ENCODE measurements around the gene STMN1.

STMN1 gene

GRCh38 chr1:25889470-25889869, 16.7 kb downstream of the STMN1 start:
- H3K27ac ChIP-seq: peak overlapping the region; percentile 99
- TF ChIP-seq, protein P1, sequence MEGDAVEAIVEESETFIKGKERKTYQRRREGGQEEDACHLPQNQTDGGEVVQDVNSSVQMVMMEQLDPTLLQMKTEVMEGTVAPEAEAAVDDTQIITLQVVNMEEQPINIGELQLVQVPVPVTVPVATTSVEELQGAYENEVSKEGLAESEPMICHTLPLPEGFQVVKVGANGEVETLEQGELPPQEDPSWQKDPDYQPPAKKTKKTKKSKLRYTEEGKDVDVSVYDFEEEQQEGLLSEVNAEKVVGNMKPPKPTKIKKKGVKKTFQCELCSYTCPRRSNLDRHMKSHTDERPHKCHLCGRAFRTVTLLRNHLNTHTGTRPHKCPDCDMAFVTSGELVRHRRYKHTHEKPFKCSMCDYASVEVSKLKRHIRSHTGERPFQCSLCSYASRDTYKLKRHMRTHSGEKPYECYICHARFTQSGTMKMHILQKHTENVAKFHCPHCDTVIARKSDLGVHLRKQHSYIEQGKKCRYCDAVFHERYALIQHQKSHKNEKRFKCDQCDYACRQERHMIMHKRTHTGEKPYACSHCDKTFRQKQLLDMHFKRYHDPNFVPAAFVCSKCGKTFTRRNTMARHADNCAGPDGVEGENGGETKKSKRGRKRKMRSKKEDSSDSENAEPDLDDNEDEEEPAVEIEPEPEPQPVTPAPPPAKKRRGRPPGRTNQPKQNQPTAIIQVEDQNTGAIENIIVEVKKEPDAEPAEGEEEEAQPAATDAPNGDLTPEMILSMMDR (conservative IDR thresholded peaks at IDR 0.05; ENCODE audit: low read depth): no peak
- POLR2A ChIA-PET (ENCODE audit: low non-redundant PET): interaction anchor here (0.6 to 4.3 kb wide), 2 partner anchors 11 to 14 kb away, joined by 13 to 18 read pairs; partner anchors contain the start of gene PAQR7
- CTCF ChIA-PET: interaction anchor here (0.6 kb wide), 1 partner anchor 247 kb away, joined by 3 read pairs; no protein-coding TSS in a partner anchor
- no peak for DNase-seq (ENCODE audit: low spot score)

- no peak for DNase-seq (ENCODE audit: low spot score)
- H3K27ac ChIP-seq: no peak overlapping the region
- ChIA-PET POLR2A (ENCODE audit: low non-redundant PET) (no interaction called here), CTCF (no interaction called here)
- TF ChIP-seq, protein P1 (conservative IDR thresholded peaks at IDR 0.05; ENCODE audit: low read depth): no peak
These were observed 17.7 kb downstream of the STMN1 start for GRCh38 chr1:25888426-25888987.

DNA sequence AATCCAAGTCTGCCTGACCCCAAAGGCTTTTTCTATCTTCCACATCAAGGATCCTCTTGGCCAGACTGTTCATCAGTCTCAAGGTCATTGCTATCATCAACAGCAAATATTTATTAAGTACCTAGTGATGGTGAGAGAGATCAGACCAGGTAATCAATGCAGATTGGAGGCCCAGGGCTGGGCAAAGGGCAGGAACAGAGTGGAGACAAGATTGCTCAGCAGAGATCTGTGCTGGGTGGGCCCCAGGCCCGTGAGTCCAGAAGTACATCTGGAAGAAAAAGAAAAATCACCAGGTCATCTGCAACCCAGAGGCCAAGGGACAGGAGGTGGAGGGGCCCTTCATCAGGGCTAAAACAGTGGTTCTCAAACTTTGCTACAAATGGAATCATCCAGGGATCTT, 20.6 kb downstream of the STMN1 start:
- POLR2A ChIA-PET (ENCODE audit: low non-redundant PET): no interaction called here
- DNase-seq (ENCODE audit: low spot score): no peak
- TF ChIP-seq, protein P1 (conservative IDR thresholded peaks at IDR 0.05; ENCODE audit: low read depth): no peak
- CTCF ChIA-PET: no interaction called here
- H3K27ac ChIP-seq: no peak overlapping the region

GRCh38 chr1:25881266-25881665, 25.0 kb downstream of the STMN1 start:
- H3K27ac ChIP-seq: 0 out of 2 replicates have a peak overlapping the region, but pooled peaks have one; percentile 1
- no peak for DNase-seq (ENCODE audit: low spot score)
- ChIA-PET CTCF (interaction anchor here (0.6 to 0.7 kb wide), 2 partner anchors 24 to 34 kb away, joined by 3 to 5 read pairs; no protein-coding TSS in a partner anchor), POLR2A (ENCODE audit: low non-redundant PET) (no interaction called here)
- TF ChIP-seq, protein P1 (conservative IDR thresholded peaks at IDR 0.05; ENCODE audit: low read depth): no peak

GRCh38 chr1:25880518-25880917, 25.7 kb downstream of the STMN1 start:
- ChIA-PET CTCF (interaction anchor here (0.7 kb wide), 1 partner anchor 35 kb away, joined by 5 read pairs; no protein-coding TSS in a partner anchor), POLR2A (ENCODE audit: low non-redundant PET) (no interaction called here)
- no peak overlapping the region for H3K27ac ChIP-seq
- no peak for DNase-seq (ENCODE audit: low spot score)
- TF ChIP-seq, protein P1 (conservative IDR thresholded peaks at IDR 0.05; ENCODE audit: low read depth): no peak

DNA sequence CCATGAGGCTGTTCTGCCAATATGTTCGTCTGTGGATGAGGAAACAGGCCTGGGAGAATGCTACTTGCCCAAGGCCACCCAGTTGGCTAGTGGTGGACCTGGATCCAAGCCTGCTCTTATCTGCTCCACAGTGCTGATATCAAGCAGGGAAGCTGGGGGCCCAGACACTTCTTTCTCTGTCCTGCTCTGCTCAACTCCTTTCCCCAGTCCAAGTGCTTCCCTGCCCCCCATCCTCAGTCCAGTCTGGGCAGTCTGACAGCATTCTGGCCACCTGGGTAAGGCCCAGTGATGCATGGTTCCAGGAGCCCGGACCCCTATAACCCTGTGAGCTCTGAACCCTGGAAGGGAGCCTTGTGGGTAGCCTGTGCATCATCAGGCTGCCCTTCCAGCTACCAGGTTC, 26.5 kb downstream of the STMN1 start:
- TF ChIP-seq, protein P1 (conservative IDR thresholded peaks at IDR 0.05; ENCODE audit: low read depth): no peak
- ChIA-PET POLR2A (ENCODE audit: low non-redundant PET) (no interaction called here), CTCF (no interaction called here)
- DNase-seq (ENCODE audit: low spot score): no peak
- no peak overlapping the region for H3K27ac ChIP-seq

Measured in RWPE1 (cell line).